ENCODE results near the gene CRYBG3. TPM values are rescaled to one million over a fixed set of nuclear protein-coding genes. Genes with fewer than 3 reads are reported as not detected.

The CRYBG3 gene
- total and polyA plus RNA-seq, 2 of the 13 experiments (the other 11 are each of a cell fraction or from before 2014, with no cell fraction given), result 3.8 to 15.9 TPM

- TF ChIP-seq ZFP36L2 (CRISPR knock-in tag; IDR thresholded peaks at IDR 0.05), result no peak
- TF ChIP-seq UBTF (CRISPR knock-in tag; IDR thresholded peaks at IDR 0.05), result peak; percentile 69
- TF ChIP-seq ZNF766 (CRISPR knock-in tag; IDR thresholded peaks at IDR 0.05; ENCODE audit: borderline replicate concordance), result no peak
- 0 out of 2 replicates have a peak, but pooled peaks have one; percentile 67 for TF ChIP-seq ZNF552 (CRISPR knock-in tag; IDR thresholded peaks at IDR 0.05; ENCODE audit: borderline replicate concordance)
- TF ChIP-seq SIN3A (IDR thresholded peaks at IDR 0.05; ENCODE audit: borderline replicate concordance, low read depth, low read length), result peak; percentile 30; the same call in 1 of the 2 replicates
- no peak for TF ChIP-seq ELK4 (CRISPR knock-in tag; IDR thresholded peaks at IDR 0.05; ENCODE audit: borderline replicate concordance)
- no peak for TF ChIP-seq ZBTB21 (CRISPR knock-in tag; IDR thresholded peaks at IDR 0.05)
- no peak for TF ChIP-seq MAFG (CRISPR knock-in tag; IDR thresholded peaks at IDR 0.05)
- no peak for TF ChIP-seq TMF1 (CRISPR knock-in tag; IDR thresholded peaks at IDR 0.05; ENCODE audit: low read depth)
- TF ChIP-seq HINFP (CRISPR knock-in tag; IDR thresholded peaks at IDR 0.05; ENCODE audit: low read depth), result no peak
- TF ChIP-seq ZNF703 (CRISPR knock-in tag; IDR thresholded peaks at IDR 0.05; ENCODE audit: borderline replicate concordance), result 0 out of 2 replicates have a peak, but pooled peaks have one; percentile 26
- peak; percentile 97 for TF ChIP-seq MXD4 (CRISPR knock-in tag; IDR thresholded peaks at IDR 0.05)
- peak; percentile 49; the same call in 1 of the 2 replicates for TF ChIP-seq ZNF746 (CRISPR knock-in tag; IDR thresholded peaks at IDR 0.05)
- peak; percentile 85 for TF ChIP-seq HDAC1 (CRISPR knock-in tag; IDR thresholded peaks at IDR 0.05)
- 0 out of 2 replicates have a peak, but pooled peaks have one; percentile 1 for TF ChIP-seq ZNF737 (CRISPR knock-in tag; IDR thresholded peaks at IDR 0.05; ENCODE audit: borderline replicate concordance)
- TF ChIP-seq MEIS1 (CRISPR knock-in tag; IDR thresholded peaks at IDR 0.05; ENCODE audit: borderline replicate concordance), result no peak
- peak; percentile 53 for TF ChIP-seq ZNF430 (CRISPR knock-in tag; IDR thresholded peaks at IDR 0.05)
- TF ChIP-seq ZNF136 (CRISPR knock-in tag; IDR thresholded peaks at IDR 0.05; ENCODE audit: low read depth), result peak; percentile 49; the same call in 1 of the 2 replicates
- TF ChIP-seq ZBED4 (CRISPR knock-in tag; IDR thresholded peaks at IDR 0.05; ENCODE audit: borderline replicate concordance), result peak; percentile 50; the same call in 1 of the 2 replicates
These were observed 150.1 kb downstream of the CRYBG3 start, which contains the start of gene RIOX2 (continued) for GRCh38 chr3:97971679-97972567.
